NCI-H2171 treated with DMSO at 0.1 percent for 48 hours (cell line): ENCODE results near the gene BAHD1.

ENCODE experiments used
- DNase-seq: peaks from one replicate; lab custom pipeline; 2025; lab: John Stamatoyannopoulos, UW

Gene BAHD1

DNA sequence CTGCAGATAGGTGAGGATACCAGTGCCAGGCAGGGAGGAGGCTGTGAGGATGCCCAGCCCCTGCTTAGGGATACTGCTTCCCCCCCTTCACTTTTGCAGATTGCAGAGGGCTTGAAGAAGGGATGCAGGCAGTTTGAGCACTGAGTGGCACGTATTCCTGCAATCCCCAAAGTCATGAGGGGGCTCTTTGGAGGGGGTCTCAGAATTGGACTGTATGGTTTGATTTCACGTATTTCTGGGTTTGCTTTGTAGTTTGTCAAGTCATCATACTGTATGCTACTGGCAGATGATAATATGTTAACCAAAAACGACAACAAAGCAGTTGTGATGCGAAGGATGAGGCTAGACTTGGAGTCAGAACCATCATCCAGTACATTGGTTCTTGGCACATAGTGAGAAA lies 58.1 kb downstream of the BAHD1 start:
- DNase-seq, result no peak

DNA sequence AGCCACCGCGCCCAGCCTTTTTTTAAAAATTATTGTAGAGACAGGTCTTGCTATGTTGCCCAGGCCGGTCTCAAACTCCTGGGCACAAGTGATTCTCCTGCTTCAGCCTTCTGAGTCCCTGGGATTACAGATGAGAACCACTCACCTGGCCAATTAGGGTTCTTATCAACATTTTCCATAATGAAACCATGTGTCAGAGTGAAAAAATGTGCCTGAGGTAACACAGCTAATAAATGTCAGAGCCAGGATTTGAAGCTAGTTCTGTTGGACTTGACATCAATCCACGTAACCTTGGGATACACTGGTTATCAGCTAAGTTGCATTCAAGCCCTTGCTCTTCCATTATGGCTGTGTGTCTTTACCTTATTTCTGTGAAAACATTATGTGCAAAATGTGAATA lies 59.2 kb downstream of the BAHD1 start:
- no peak for DNase-seq

DNA sequence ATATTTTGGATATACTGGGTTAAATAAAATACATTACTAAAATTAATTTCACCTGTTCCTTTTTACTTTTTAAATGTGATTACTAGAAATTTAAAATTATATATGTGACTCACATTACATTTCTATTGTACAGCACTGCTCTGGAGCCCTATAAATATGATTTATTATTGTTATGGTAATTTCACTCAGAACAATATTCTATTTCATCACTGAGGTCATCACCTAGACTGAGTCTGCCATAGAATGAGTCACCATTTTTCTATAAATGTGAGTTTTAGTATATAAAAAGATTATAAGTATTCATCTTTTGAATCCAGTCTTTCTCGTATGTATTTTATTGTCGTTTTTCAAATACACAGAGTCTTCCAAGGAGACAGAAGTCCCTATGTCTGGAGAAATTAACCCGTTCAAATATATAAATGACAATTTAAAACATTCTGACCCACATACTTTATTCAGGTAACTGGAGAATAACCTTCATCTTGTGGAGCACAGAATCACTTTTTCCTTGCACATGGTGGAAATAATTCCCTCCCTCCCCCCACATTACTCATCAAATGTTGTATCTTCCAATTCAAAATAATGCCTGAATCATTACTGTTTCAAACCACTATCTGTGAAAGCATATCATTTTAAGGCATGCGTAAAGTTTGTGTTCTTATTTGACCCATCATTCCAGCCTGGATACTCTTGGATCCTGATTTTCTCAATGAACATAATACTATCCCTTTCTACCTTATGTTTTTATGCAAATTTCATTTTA lies 60.0 kb downstream of the BAHD1 start:
- no peak for DNase-seq

DNA sequence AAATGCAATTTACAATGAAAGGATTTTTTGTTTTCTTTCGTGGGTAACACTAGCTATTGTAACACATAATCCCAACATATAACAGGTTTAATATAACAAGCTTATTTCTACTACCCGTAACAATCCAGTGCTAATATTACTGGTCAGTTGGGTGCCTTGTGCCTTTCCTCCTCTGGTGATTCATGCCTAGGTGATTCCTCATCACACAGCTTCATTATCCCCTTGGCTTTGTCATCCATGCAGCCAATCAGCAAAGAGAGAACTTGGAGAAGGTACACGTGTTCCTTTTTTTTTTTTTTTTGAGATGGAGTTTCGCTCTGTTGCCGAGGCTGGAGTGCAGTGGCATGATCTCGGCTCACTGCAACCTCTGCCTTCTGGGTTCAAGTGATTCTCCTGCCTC lies 60.7 kb downstream of the BAHD1 start:
- DNase-seq, result no peak

DNA sequence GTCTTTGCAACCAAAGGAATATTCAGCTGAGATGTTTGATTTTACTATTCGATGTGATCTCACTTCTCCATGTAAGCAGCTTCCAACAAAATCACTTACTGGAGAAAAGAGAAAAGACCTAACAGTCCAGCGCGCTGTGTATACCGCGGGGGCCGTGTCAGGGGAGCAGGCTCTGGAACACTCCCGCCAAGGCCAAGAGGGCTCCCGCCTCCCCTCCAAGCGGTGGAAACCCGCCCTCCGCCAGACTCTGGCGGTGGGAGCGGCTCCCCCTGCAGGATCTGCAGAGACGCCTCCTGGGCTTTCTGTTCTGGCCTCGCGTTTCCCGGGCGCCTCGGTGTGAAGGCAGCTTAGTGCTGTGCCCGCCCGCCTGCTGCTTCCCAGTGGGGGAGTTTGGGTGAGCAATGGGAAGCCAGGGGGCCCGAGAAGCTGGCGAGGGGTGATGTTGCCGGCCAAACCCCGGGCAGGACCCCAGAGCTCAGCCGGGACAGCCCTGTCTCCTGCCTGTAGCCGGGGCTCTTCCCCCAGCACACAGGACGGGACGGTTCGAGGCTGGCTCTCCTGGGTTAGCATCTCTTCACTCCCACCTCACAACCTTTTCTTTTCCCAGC lies 66.3 kb downstream of the BAHD1 start:
- DNase-seq, result peak; percentile 55

DNA sequence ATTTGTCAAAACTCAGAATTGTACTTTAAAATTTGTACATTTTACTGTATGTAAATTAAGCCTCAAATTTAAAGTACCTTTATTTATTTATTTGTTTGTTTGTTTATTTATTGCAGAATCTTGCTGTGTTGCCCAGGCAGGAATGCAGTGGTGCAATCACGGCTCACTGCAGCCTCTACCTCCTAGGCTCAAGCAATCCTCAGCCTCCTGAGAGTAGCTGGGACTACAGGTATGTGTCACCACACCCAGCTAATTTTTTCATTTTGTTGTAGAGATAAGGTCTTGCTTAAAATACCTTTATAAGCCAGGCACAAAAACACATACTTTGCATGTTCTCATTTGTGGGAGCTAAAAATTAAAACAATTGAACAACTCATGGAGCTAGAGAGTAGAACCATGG lies 67.5 kb downstream of the BAHD1 start:
- DNase-seq, result no peak

DNA sequence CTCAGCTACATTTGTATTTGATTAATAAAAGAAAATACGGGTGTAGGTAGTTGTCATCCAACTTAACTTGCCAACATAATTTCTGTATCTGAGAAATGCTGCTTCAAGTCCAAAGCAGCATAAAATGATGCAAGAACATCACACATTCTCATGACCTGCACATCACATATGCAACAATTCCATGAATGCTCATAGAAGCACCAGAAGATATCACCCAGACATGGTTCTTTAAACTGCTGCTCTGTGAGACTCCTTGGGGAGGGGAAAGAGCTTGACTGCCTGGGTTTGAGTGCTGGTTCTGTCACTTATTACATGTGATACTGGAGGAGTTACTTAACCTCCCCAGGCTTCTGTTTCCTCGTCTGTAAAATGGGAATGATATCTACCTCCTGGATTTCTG lies 69.4 kb downstream of the BAHD1 start:
- no peak for DNase-seq

DNA sequence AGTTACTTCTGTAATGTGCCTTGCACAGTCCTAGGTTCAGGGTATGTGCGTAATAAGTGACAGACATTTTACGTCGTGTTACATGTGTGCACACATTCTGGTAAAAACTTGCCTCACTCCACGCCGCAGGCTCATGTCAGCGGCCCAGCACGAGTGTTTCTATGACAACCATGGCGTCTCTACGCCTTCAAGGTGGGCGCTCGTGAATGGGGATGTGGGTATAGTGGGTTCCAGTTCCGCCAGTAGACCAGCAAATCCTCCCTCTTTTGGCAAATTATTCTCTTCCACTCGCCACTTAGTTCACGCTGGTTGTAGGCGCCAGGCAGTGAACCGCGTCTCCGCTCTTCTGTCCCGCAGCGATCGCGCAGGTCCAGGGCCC lies 70.3 kb downstream of the BAHD1 start:
- no peak for DNase-seq

DNA sequence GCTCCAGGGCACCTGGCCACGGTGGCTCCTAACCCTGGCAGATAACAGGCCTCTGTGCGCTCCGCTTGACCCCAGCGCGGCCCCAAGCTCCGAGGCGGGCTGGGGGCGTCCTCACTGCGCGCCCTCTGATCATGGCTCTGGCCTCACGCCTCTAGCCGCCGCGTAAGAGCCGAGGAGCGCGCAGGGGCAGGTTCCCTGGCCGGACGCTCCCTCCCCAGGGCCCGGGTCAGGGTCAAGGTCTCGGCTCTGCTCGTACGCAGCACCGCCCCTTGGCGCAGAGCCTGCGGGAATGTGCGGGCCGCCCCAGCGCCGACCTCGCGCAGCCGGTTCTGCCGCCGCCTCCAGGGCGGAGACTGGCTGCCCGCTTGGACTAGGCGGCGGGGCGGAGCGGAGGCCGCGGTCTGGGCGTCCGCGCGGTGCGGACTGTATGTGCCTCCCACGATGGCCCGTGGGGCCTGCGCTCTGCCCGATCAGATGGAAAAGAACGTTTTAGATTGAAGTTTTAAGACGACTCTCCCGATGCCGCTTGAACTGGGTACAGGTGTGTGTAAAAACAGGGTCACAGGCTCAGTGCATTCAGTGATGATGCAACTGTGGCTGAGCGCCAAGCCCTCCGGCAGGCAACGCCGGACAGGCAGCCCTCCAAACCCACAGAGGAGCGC lies 70.8 kb downstream of the BAHD1 start:
- DNase-seq, result no peak

DNA sequence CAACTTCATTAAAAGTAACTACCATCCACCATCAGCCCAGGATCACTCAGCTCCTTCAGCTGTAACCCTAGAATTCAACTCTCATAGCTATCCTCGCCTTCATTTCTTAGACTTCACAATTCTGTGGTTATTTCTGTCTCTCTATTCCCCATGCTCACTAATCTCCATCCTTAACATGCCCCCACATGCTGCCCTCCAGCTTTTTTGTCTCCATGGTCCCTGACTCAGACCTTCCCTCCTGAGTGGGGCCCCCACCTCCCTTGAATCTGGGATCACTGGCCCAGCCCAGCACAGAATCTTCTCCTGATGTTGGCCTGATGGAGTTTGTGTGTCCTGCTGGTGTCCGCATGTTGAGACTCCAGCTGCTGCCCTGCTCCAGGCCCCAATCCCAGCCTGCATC lies 71.7 kb downstream of the BAHD1 start:
- no peak for DNase-seq

DNA sequence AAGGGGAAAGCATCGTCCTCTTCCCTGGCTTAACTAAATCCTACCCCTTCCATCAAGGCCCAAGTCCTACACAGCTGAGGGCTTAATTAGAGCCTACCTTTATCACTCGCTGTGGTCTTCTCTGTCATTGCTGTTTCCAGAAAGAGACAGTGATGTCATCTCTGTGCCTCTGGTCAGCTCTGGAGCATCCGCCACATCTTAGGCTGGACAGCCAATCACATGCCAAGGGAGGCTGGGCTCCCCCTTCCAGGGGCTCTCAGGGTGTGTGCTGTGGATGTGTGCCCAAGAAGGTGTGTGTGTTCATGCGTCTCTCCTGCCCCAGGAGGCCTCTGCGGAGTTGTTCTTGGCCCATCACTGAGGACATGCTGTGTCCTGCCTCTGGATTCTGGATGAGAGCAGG lies 72.9 kb downstream of the BAHD1 start:
- DNase-seq, result no peak

DNA sequence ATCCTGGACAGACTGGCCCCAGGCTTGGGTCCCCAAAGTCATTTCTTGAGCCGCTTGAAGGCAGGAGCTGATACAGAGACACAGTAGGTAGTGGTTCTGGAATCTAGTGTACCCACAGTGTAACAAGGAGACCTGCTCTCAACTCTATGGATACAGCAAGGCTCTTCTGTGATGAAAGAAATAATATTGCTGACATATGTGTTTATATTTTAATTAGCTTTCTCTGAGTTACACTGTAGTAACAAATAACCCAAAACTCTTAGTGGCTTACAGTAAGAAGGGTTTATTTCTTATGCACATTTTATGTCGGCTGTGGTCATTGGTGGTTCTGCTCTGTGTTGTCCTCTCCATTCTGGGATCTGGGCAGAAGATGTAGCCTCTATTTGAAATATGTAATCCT lies 75.6 kb downstream of the BAHD1 start:
- no peak for DNase-seq
